CD4-positive, alpha-beta T cell (primary cell): Measurements from ENCODE around the gene USP6NL. TPM values are rescaled to one million over a fixed set of nuclear protein-coding genes. Genes with fewer than 3 reads are reported as not detected.

ENCODE experiments used
- ATAC-seq: fragments of 200-7000 bp; cut with Tn5 transposase; one replicate; pipeline ENCODE4 v1.10.0; 2022; ENCODE audit warnings: mild to moderate bottlenecking; ENCODE audit not compliant: poor library complexity
- CTCF ChIA-PET: fragments of 350-600 bp; sonication (Branson Sonifier 250); formaldehyde crosslinking; loops from one replicate; lab custom pipeline; 2021; ENCODE audit warnings: antibody characterized with exemption, inconsistent platforms; lab: Charles Lee
- POLR2A ChIA-PET: fragments of 350-600 bp; sonication (Branson Sonifier 250); formaldehyde crosslinking; loops from one replicate; lab custom pipeline; 2021; ENCODE audit warnings: antibody characterized with exemption, inconsistent platforms; lab: Charles Lee
- DNase-seq, 14 experiments: peaks; one replicate each; pipeline ENCODE4 v3.0.0-alpha.2; 2013 to 2020; ENCODE audit warnings: mixed read lengths in 2 of 14
- H3K27ac ChIP-seq, 2 donors: one replicate each; pipeline versions ENCODE4 v1.5.1 to v1.7.0; 2013; ENCODE audit warnings: low read length in 2 of 2, low read depth in 1 of 2, mild to moderate bottlenecking in 1 of 2
- H3K27me3 ChIP-seq, 2 experiments: 1 replicate in 1 of 2; 2 replicates in 1 of 2; pipeline versions ENCODE4 v1.6.1 to v1.7.0; 2013; ENCODE audit warnings: low read length in 2 of 2, control low read depth in 1 of 2, mild to moderate bottlenecking in 1 of 2, moderate library complexity in 1 of 2; ENCODE audit not compliant: insufficient read depth in 2 of 2, control insufficient read depth in 1 of 2
- H3K36me3 ChIP-seq: one replicate; pipeline ENCODE4 v1.6.1; 2013; ENCODE audit warnings: low read length, control low read depth; ENCODE audit not compliant: insufficient read depth
- H3K4me1 ChIP-seq: one replicate; pipeline ENCODE4 v1.6.1; 2013; ENCODE audit warnings: low read length, control low read depth; ENCODE audit not compliant: insufficient read depth
- H3K4me3 ChIP-seq: one replicate; pipeline ENCODE4 v1.5.1; 2013; ENCODE audit warnings: mild to moderate bottlenecking, low read length, moderate library complexity
- H3K9me3 ChIP-seq, 2 experiments: 1 replicate in 1 of 2; 2 replicates in 1 of 2; pipeline versions ENCODE4 v1.6.1 to v1.7.0; 2013; ENCODE audit warnings: low read length in 2 of 2, mild to moderate bottlenecking in 2 of 2, control low read depth in 1 of 2, moderate library complexity in 1 of 2; ENCODE audit not compliant: control insufficient read depth in 1 of 2, insufficient read depth in 1 of 2
- H3K27ac Mint-ChIP-seq: one replicate; pipeline ENCODE4 v1.8.0; 2020; ENCODE audit warnings: mixed read lengths
- H3K27me3 Mint-ChIP-seq: one replicate; pipeline ENCODE4 v1.8.0; 2021; ENCODE audit warnings: mixed read lengths
- H3K36me3 Mint-ChIP-seq: one replicate; pipeline ENCODE4 v1.8.0; 2021; ENCODE audit warnings: low read depth, mixed read lengths
- H3K4me1 Mint-ChIP-seq: one replicate; pipeline ENCODE4 v1.8.0; 2021; ENCODE audit warnings: low read depth, mixed read lengths
- H3K4me3 Mint-ChIP-seq: one replicate; pipeline ENCODE4 v1.8.0; 2020; ENCODE audit warnings: mild to moderate bottlenecking, mixed read lengths
- H3K9me3 Mint-ChIP-seq: one replicate; pipeline ENCODE4 v1.8.0; 2020; ENCODE audit warnings: mixed read lengths
- intact Hi-C, 2 experiments: fragments of 100-400 bp; cut with DNase I in 1 of 2; cut with micrococcal nuclease in 1 of 2; formaldehyde crosslinking; loops; one replicate each; pipeline versions ENCODE4 v1.15.1 to v1.9.0; 2023 to 2025; cut with DNase I, micrococcal nuclease
- total RNA-seq, 174 experiments: library from RNA in 2 of 174; stranded (reverse) in 2 of 174; gene quantifications; one replicate each; pipeline ENCODE4 v1.2.3 and lab custom pipeline; 2021 to 2026
- TF ChIP-seq, protein P1 (sequence below): fragments of 200-600 bp; IDR thresholded peaks from one replicate; pipeline ENCODE4 v1.8.0; 2022; ENCODE audit warnings: antibody characterized with exemption, mild to moderate bottlenecking

Gene USP6NL
- total RNA-seq, 2 experiments from 2014 or later, result 5.2 to 5.6 TPM

GRCh38 chr10:11546581-11546980, 64.9 kb downstream of the USP6NL start:
- no peaks in the 10 kb centered on the region for H3K4me1 Mint-ChIP-seq
- no peaks in the 10 kb centered on the region for H3K9me3 Mint-ChIP-seq
- Histone ChIP-seq H3K9me3 (no peaks in the 10 kb centered on the region), H3K27me3 (no peaks in the 10 kb centered on the region), H3K27ac (no peak overlapping the region), H3K4me1 (no peaks in the 10 kb centered on the region), H3K36me3 (no peaks in the 10 kb centered on the region), H3K4me3 (no peak overlapping the region)
- ATAC-seq (no peak), DNase-seq (no peak)
- no peaks in the 10 kb centered on the region for H3K27me3 Mint-ChIP-seq
- no peak overlapping the region for H3K4me3 Mint-ChIP-seq
- H3K27ac Mint-ChIP-seq, result no peak overlapping the region
- TF ChIP-seq, protein P1, sequence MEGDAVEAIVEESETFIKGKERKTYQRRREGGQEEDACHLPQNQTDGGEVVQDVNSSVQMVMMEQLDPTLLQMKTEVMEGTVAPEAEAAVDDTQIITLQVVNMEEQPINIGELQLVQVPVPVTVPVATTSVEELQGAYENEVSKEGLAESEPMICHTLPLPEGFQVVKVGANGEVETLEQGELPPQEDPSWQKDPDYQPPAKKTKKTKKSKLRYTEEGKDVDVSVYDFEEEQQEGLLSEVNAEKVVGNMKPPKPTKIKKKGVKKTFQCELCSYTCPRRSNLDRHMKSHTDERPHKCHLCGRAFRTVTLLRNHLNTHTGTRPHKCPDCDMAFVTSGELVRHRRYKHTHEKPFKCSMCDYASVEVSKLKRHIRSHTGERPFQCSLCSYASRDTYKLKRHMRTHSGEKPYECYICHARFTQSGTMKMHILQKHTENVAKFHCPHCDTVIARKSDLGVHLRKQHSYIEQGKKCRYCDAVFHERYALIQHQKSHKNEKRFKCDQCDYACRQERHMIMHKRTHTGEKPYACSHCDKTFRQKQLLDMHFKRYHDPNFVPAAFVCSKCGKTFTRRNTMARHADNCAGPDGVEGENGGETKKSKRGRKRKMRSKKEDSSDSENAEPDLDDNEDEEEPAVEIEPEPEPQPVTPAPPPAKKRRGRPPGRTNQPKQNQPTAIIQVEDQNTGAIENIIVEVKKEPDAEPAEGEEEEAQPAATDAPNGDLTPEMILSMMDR, result no peak
- H3K36me3 Mint-ChIP-seq, result no peaks in the 10 kb centered on the region
- intact Hi-C loops, result no loop called here
- CTCF ChIA-PET, result interaction anchor here (0.6 kb wide), 1 partner anchor 208 kb away, joined by 3 read pairs; no protein-coding TSS in a partner anchor
- POLR2A ChIA-PET, result no interaction called here

DNA sequence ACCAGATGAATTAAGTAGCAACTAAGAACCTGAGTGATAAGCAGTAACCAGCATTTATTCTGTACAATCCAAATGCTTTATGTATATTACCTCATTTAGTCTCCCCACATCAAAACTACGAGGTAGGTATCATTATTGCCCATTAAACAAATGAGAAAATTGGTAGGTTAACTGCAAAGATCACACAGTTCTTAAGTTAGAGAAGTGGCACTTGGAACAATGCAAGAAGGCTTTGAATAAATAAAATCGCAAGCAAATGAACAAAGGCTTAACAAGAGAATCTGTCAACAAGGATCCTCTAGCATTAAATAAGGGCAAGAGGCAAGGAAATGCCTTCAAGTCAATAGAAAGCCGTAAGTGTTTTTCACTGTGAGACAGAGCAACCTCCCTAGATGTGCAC, 70.2 kb downstream of the USP6NL start:
- no peaks in the 10 kb centered on the region for H3K27me3 ChIP-seq
- Mint-ChIP-seq H3K27me3 (no peaks in the 10 kb centered on the region), H3K4me1 (no peaks in the 10 kb centered on the region), H3K4me3 (no peak overlapping the region), H3K9me3 (no peaks in the 10 kb centered on the region), H3K36me3 (no peaks in the 10 kb centered on the region), H3K27ac (no peak overlapping the region)
- ChIA-PET POLR2A (no interaction called here), CTCF (no interaction called here)
- no peaks in the 10 kb centered on the region for H3K4me1 ChIP-seq
- intact Hi-C loops, result no loop called here
- no peak overlapping the region for H3K4me3 ChIP-seq
- H3K27ac ChIP-seq, result no peak overlapping the region
- ATAC-seq, result no peak
- H3K36me3 ChIP-seq, result no peaks in the 10 kb centered on the region
- DNase-seq, result no peak
- H3K9me3 ChIP-seq, result no peaks in the 10 kb centered on the region
- TF ChIP-seq, protein P1, result no peak

DNA sequence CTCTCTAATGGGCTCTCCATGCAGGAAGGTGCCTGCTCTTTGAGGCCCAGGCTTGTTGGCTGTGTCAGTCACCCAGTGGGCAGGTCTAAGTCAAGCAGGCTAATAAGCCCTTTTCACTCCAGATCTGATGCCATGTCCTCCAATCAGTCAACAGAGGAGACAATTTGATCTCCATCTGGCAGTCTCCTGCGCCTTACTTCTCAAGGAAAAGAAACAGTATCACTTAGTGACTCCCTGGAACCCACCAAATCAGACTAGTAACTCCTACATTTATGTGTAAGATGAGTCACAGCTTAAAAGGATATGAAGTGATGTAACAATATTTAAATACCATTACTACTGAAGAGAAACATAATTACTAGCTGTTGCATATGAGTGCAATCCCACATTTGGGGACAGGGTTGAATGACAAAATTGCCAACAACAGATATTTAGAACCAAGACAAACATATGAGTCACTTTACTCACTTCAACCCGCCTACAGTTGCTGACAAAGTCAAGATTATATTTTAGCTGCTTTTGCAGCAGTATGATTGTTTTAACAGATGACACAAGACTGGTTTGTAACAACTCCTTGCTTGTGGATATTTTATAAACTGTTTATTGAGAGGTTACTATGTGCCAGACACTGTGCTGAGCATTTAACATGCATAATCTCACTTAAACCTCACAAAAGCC, 72.1 kb downstream of the USP6NL start:
- Mint-ChIP-seq H3K27ac (no peak overlapping the region), H3K4me1 (peaks cover 6% of the 10 kb centered on the region), H3K9me3 (no peaks in the 10 kb centered on the region), H3K36me3 (no peaks in the 10 kb centered on the region), H3K27me3 (no peaks in the 10 kb centered on the region), H3K4me3 (no peak overlapping the region)
- no peak overlapping the region for H3K27ac ChIP-seq
- ChIA-PET POLR2A (no interaction called here), CTCF (no interaction called here)
- no peaks in the 10 kb centered on the region for H3K36me3 ChIP-seq
- intact Hi-C loops, result no loop called here
- H3K4me3 ChIP-seq, result no peak overlapping the region
- no peaks in the 10 kb centered on the region for H3K27me3 ChIP-seq
- H3K9me3 ChIP-seq, result no peaks in the 10 kb centered on the region
- TF ChIP-seq, protein P1, result no peak
- DNase-seq (no peak), ATAC-seq (no peak)
- H3K4me1 ChIP-seq, result no peaks in the 10 kb centered on the region
